ENCODE data around the gene RNF40. TPM values are rescaled to one million over a fixed set of nuclear protein-coding genes. Genes with fewer than 3 reads are reported as not detected.
A peak's percentile ranks its signal among the peaks of the same experiment; 100 is the strongest.

Gene RNF40
- total and polyA plus RNA-seq, 4 donors: 25.9 to 55.4 (median 34.1) TPM

GRCh38 chr16:30743716-30744115 is 18.4 kb upstream of the RNF40 start:
- Histone ChIP-seq H3K9me3 (ENCODE audit: control insufficient read depth in 4 of 4, low read length in 3 of 4) (no peaks in the 10 kb centered on the region), H3K27ac (ENCODE audit: low read depth in 1 of 2, low read length in 2 of 2) (no peak overlapping the region), H3K36me3 (ENCODE audit: control insufficient read depth in 4 of 4, insufficient read depth in 3 of 4, low read depth in 1 of 4, low read length in 3 of 4) (peaks cover under 1 to 7% (median 4%) of the 10 kb centered on the region in 4 donors), H3K9ac (ENCODE audit: low read depth in 1 of 2, low read length in 2 of 2) (no peak overlapping the region), H3K4me3 (ENCODE audit: low read depth in 1 of 3, low read length in 3 of 3) (no peak overlapping the region), H3K4me1 (ENCODE audit: control insufficient read depth in 4 of 4, insufficient read depth in 4 of 4, low read length in 3 of 4) (peaks cover 7 to 28% (median 16%) of the 10 kb centered on the region in 4 donors), H3K27me3 (ENCODE audit: control insufficient read depth in 4 of 4, insufficient read depth in 4 of 4, low read length in 3 of 4) (no peaks in the 10 kb centered on the region)
- DNase-seq (ENCODE audit: low spot score): no peak
- WGBS: 96% methylated on average over 11 of the region's 11 CpGs
- TF ChIP-seq RXRA (IDR thresholded peaks at IDR 0.05) (no peak), HNF4G (IDR thresholded peaks at IDR 0.05) (no peak), TAF1 (conservative IDR thresholded peaks at IDR 0.05) (no peak), EGR1 (IDR thresholded peaks at IDR 0.05; ENCODE audit: low read depth in 2 of 2) (no peak), HNF4A (conservative IDR thresholded peaks at IDR 0.05) (no peak), CTCF (IDR thresholded peaks at IDR 0.05; ENCODE audit: low read depth, low read length, missing input control) (no peak), RAD21 (IDR thresholded peaks at IDR 0.05) (no peak), JUND (IDR thresholded peaks at IDR 0.05) (no peak)
- TF ChIP-seq, protein P1, sequence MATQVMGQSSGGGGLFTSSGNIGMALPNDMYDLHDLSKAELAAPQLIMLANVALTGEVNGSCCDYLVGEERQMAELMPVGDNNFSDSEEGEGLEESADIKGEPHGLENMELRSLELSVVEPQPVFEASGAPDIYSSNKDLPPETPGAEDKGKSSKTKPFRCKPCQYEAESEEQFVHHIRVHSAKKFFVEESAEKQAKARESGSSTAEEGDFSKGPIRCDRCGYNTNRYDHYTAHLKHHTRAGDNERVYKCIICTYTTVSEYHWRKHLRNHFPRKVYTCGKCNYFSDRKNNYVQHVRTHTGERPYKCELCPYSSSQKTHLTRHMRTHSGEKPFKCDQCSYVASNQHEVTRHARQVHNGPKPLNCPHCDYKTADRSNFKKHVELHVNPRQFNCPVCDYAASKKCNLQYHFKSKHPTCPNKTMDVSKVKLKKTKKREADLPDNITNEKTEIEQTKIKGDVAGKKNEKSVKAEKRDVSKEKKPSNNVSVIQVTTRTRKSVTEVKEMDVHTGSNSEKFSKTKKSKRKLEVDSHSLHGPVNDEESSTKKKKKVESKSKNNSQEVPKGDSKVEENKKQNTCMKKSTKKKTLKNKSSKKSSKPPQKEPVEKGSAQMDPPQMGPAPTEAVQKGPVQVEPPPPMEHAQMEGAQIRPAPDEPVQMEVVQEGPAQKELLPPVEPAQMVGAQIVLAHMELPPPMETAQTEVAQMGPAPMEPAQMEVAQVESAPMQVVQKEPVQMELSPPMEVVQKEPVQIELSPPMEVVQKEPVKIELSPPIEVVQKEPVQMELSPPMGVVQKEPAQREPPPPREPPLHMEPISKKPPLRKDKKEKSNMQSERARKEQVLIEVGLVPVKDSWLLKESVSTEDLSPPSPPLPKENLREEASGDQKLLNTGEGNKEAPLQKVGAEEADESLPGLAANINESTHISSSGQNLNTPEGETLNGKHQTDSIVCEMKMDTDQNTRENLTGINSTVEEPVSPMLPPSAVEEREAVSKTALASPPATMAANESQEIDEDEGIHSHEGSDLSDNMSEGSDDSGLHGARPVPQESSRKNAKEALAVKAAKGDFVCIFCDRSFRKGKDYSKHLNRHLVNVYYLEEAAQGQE (IDR thresholded peaks at IDR 0.05): no peak

DNA sequence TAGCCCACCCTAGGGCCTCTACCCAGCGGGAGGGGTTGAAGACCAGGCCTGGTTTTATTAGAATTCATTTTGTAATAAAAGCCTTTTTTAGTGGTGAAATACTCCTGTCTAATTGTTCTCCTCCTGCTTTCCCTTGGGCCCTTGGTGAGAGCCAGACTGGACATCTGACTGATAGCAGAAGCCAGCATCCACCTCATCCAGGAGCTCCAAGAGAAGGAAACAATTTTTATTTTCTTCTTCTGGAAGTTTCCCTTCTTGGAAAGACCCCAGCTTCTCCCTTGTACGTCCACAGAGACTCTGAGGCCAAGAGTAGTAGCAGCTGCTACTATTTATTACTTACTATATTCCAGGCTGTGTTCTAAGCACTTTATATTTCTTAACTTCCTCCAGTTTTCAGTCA is 17.9 kb upstream of the RNF40 start:
- TF ChIP-seq, protein P2, sequence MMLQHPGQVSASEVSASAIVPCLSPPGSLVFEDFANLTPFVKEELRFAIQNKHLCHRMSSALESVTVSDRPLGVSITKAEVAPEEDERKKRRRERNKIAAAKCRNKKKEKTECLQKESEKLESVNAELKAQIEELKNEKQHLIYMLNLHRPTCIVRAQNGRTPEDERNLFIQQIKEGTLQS (IDR thresholded peaks at IDR 0.05): no peak
- TF ChIP-seq EGR1 (IDR thresholded peaks at IDR 0.05; ENCODE audit: low read depth in 2 of 2): no peak
- TF ChIP-seq HNF4A (conservative IDR thresholded peaks at IDR 0.05): no peak
- no peak for TF ChIP-seq GABPA (IDR thresholded peaks at IDR 0.05 in 1 of 2, conservative IDR thresholded peaks at IDR 0.05 in 1 of 2)
- no peak for TF ChIP-seq RAD21 (IDR thresholded peaks at IDR 0.05)
- TF ChIP-seq ZBTB33 (IDR thresholded peaks at IDR 0.05): no peak
- no peak for TF ChIP-seq JUND (IDR thresholded peaks at IDR 0.05)
- no peak for TF ChIP-seq HNF4G (IDR thresholded peaks at IDR 0.05)
- no peak for TF ChIP-seq RXRA (IDR thresholded peaks at IDR 0.05)
- TF ChIP-seq YY1 (IDR thresholded peaks at IDR 0.05): no peak
- no peak for TF ChIP-seq FOXA1 (IDR thresholded peaks at IDR 0.05)
- TF ChIP-seq, protein P1 (IDR thresholded peaks at IDR 0.05): no peak
- 86% methylated on average over 2 of the region's 2 CpGs for WGBS

More for the DNA sequence above, 17.9 kb upstream of the RNF40 start:
- Histone ChIP-seq H3K27me3 (ENCODE audit: control insufficient read depth in 4 of 4, insufficient read depth in 4 of 4, low read length in 3 of 4) (no peaks in the 10 kb centered on the region), H3K4me3 (ENCODE audit: low read depth in 1 of 3, low read length in 3 of 3) (no peak overlapping the region), H3K9me3 (ENCODE audit: control insufficient read depth in 4 of 4, low read length in 3 of 4) (no peaks in the 10 kb centered on the region), H3K4me1 (ENCODE audit: control insufficient read depth in 4 of 4, insufficient read depth in 4 of 4, low read length in 3 of 4) (peaks cover 7 to 28% (median 16%) of the 10 kb centered on the region in 4 donors), H3K9ac (ENCODE audit: low read depth in 1 of 2, low read length in 2 of 2) (no peak overlapping the region), H3K27ac (ENCODE audit: low read depth in 1 of 2, low read length in 2 of 2) (no peak overlapping the region), H3K36me3 (ENCODE audit: control insufficient read depth in 4 of 4, insufficient read depth in 3 of 4, low read depth in 1 of 4, low read length in 3 of 4) (peaks cover 0 to 3% (median 2%) of the 10 kb centered on the region in 4 donors)
- DNase-seq (ENCODE audit: low spot score): peak; percentile 29
